RWPE2 (cell line): ENCODE measurements around the gene PLEKHM3.
"Not testable (repeated sequence)": the region's sequence is repeated elsewhere in the genome, so short reads cannot be mapped to it uniquely, and the experiment has no call there.

Source experiments
- ATAC-seq: fragments of 200-7000 bp; cut with Tn5 transposase; 3 replicates; pipeline ENCODE4 v1.9.1; 2021; ENCODE audit warnings: low read depth
- DNase-seq: peaks from one replicate; pipeline ENCODE4 v3.0.0-alpha.2; 2020; ENCODE audit warnings: low spot score
- H3K27ac ChIP-seq: fragments of 450-650 bp; 2 replicates; pipeline ENCODE4 v1.5.1; 2017; ENCODE audit warnings: mild to moderate bottlenecking; ENCODE audit not compliant: poor library complexity, severe bottlenecking
- H3K27me3 ChIP-seq: fragments of 250-450 bp; sonication (Bioruptor Pico); 2 replicates; pipeline ENCODE4 v1.5.1; 2021; ENCODE audit warnings: mild to moderate bottlenecking, moderate library complexity; ENCODE audit not compliant: insufficient read depth, poor library complexity, severe bottlenecking
- H3K36me3 ChIP-seq: fragments of 250-450 bp; sonication (Bioruptor Pico); 2 replicates; pipeline ENCODE4 v1.5.1; 2020; ENCODE audit warnings: low read depth, mild to moderate bottlenecking, moderate library complexity
- H3K4me1 ChIP-seq: fragments of 250-450 bp; sonication (Bioruptor Pico); 2 replicates; pipeline ENCODE4 v1.5.1; 2021; ENCODE audit warnings: mild to moderate bottlenecking, moderate library complexity; ENCODE audit not compliant: insufficient read depth, poor library complexity, severe bottlenecking
- H3K4me3 ChIP-seq: fragments of 250-450 bp; sonication (Bioruptor Pico); 2 replicates; pipeline ENCODE4 v1.5.1; 2021; ENCODE audit warnings: mild to moderate bottlenecking, moderate library complexity; ENCODE audit not compliant: severe bottlenecking
- H3K9me3 ChIP-seq: fragments of 250-450 bp; sonication (Bioruptor Pico); 2 replicates; pipeline ENCODE4 v1.5.1; 2021; ENCODE audit warnings: mild to moderate bottlenecking, moderate library complexity; ENCODE audit not compliant: severe bottlenecking
- CTCF ChIP-seq: fragments of 450-650 bp; IDR thresholded peaks from one replicate; pipeline ENCODE4 v1.5.1; 2017; ENCODE audit warnings: mild to moderate bottlenecking, moderate library complexity; ENCODE audit not compliant: poor library complexity, severe bottlenecking

PLEKHM3 gene

GRCh38 chr2:207919164-207919919, 106.0 kb downstream of the PLEKHM3 start:
- Histone ChIP-seq H3K9me3 (no peaks in the 10 kb centered on the region), H3K27me3 (no peaks in the 10 kb centered on the region), H3K36me3 (no peaks in the 10 kb centered on the region), H3K4me3 (no peak overlapping the region), H3K27ac (no peak overlapping the region), H3K4me1 (no peaks in the 10 kb centered on the region)
- no peak for TF ChIP-seq CTCF
- ATAC-seq (no peak), DNase-seq (no peak)

DNA sequence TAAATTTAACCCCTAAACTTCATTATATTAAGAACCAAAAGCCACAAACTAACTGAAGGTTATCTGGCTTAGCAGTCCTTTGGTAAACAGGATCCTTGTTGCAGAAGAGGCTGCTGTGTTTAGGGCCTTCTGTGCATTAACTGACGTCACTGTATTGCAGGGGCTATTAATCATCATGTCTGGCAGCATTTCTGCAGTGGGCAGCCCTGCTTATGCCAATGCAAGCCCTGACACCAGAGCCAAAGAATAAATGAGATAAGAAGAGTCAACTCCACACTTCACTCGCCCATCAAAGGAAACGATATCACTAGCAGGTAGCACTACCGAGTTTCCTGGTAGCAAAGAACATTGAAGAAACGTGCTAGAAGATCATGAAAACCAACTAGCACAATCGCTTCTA, 110.6 kb downstream of the PLEKHM3 start:
- no peak for ATAC-seq
- Histone ChIP-seq H3K27me3 (no peaks in the 10 kb centered on the region), H3K9me3 (no peaks in the 10 kb centered on the region), H3K4me3 (no peak overlapping the region), H3K36me3 (no peaks in the 10 kb centered on the region), H3K27ac (no peak overlapping the region), H3K4me1 (no peaks in the 10 kb centered on the region)
- DNase-seq = no peak
- TF ChIP-seq CTCF = no peak

DNA sequence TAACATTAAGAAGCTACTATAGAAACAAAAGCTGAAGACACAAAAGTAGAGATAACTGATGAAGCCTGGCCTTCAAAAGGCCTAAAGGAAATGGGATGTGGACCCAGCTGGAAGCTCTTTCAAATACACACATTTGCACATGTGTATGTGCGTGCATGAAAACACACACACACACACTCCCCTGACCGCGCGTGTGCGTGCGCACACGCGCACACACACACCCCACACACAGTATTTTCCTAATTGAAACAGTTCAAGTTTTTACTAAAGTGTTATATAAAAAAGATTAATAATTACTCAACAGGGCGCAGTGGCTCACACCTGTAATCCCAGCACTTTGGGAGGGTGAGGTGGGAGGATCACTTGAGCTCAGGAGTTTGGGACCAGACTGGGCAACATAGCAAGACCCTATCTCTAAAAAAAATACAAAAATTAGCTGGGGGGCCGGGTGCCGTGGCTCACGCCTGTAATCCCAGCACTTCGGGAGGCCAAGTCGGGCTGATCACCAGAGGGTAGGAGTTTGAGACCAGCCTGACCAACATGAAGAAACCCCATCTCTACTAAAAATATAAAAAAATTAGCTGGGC, 111.5 kb downstream of the PLEKHM3 start:
- no peaks in the 10 kb centered on the region for H3K36me3 ChIP-seq
- H3K27ac ChIP-seq = no peak overlapping the region
- H3K27me3 ChIP-seq = no peaks in the 10 kb centered on the region
- no peaks in the 10 kb centered on the region for H3K9me3 ChIP-seq
- H3K4me3 ChIP-seq = no peak overlapping the region
- DNase-seq (no peak), ATAC-seq (no peak)
- no peaks in the 10 kb centered on the region for H3K4me1 ChIP-seq
- TF ChIP-seq CTCF = no peak

DNA sequence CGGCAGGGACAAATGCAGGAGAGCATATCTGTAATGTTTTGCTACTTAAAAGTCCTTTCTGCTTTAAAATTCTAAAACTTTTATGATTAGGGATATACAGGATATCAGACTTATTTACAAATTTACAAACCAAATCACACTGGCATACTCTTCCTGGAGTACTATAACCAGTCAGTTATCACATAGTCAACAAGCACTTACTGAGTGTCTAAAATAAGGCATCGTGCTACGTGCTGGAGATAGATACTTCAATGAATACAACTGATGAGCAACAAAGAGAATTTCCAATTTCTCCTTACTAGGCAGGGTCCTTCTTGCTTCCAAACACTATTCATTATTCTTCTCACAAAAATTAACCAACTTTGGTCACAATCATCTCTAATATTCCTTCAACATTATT, 113.5 kb downstream of the PLEKHM3 start:
- no peaks in the 10 kb centered on the region for H3K36me3 ChIP-seq
- ATAC-seq (no peak), DNase-seq (no peak)
- H3K9me3 ChIP-seq = no peaks in the 10 kb centered on the region
- no peak overlapping the region for H3K27ac ChIP-seq
- no peak for TF ChIP-seq CTCF
- no peaks in the 10 kb centered on the region for H3K27me3 ChIP-seq
- H3K4me1 ChIP-seq = no peaks in the 10 kb centered on the region
- no peak overlapping the region for H3K4me3 ChIP-seq

GRCh38 chr2:207911215-207911614, 114.1 kb downstream of the PLEKHM3 start:
- H3K27me3 ChIP-seq = no peaks in the 10 kb centered on the region
- no peak for TF ChIP-seq CTCF
- no peaks in the 10 kb centered on the region for H3K36me3 ChIP-seq
- H3K4me1 ChIP-seq = no peaks in the 10 kb centered on the region
- H3K27ac ChIP-seq = no peak overlapping the region
- H3K4me3 ChIP-seq = no peak overlapping the region
- DNase-seq (no peak), ATAC-seq (no peak)
- H3K9me3 ChIP-seq = no peaks in the 10 kb centered on the region

DNA sequence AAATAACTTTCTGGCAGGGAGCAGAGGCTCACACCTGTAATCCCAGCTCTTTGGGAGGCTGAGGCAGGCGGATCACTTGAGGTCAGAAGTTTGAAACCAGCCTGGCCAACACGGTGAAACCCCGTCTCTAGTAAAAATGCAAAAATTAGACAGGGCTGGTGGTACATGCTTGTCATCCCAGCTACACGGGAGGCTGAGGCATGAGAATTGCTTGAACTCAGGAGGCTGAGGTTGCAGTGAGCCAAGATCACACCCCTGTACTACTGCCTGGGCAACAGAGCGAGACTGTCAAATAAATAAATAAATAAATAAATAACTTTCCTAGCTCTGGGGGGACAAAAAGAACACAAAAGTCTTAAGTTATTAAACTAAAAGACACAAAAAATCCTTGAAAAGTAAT, 118.8 kb downstream of the PLEKHM3 start:
- not testable (repeated sequence) for H3K36me3 ChIP-seq, H3K27me3 ChIP-seq, DNase-seq, H3K27ac ChIP-seq, H3K9me3 ChIP-seq, H3K4me1 ChIP-seq, H3K4me3 ChIP-seq, ATAC-seq
